Caki2 (cell line): ENCODE results near the gene DLG5. TPM values are rescaled to one million over a fixed set of nuclear protein-coding genes. Genes with fewer than 3 reads are reported as not detected.

Experiments
- DNase-seq: peaks from one replicate; pipeline ENCODE4 v3.0.0-alpha.2; 2015; ENCODE audit warnings: low read depth
- in situ Hi-C: cut with HindIII; loops from 2 replicates; pipeline ENCODE4 v1.10.0; 2016; ENCODE audit warnings: low sequenced_read_pairs, low pct_unique_long_range_greater_than_20kb, mixed read lengths
- total RNA-seq: library from RNA; depleted of rRNA; stranded (reverse); fragments of >200 nt; shearing (Covaris generic); gene quantifications from 2 replicates; pipeline ENCODE4 v1.2.3, GENCODE V29; 2014; ENCODE audit warnings: low replicate concordance

Gene DLG5
- total RNA-seq, 1 experiment from 2014 or later, result 21.2 TPM

DNA sequence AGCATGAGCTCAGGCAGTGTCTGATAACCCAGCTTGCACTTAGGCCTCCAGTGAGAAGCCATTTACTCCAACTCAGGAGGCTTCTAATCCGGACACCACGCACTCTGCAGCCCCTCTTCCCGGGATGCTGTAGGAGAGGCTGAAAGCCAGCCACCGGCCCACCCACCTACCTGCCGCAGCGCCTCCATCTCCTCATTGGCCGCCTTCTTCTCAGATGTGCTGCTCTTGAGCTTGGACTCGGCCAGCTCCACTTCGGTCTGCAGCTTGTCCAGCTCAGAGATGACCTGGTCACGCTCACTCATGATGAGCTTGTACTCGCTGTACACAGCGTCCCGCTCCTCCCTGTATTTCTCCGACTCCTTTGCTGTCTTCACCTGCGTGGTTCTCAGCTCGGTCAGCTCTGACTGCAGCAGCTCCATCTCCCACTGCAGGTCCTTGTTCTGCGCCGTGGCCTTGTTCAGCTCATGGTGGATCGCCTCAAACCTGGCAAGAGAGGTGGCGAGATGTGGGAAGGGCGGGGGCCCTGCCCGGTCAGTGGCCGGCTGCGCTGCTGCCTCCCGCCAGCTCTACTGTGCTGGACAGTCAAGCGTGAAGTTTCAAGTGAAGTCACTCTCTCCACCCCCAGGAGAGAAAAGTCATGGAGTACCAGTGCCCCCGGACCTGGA is 84.7 kb downstream of the DLG5 start:
- no peak for DNase-seq
- in situ Hi-C loops, result no loop called here

DNA sequence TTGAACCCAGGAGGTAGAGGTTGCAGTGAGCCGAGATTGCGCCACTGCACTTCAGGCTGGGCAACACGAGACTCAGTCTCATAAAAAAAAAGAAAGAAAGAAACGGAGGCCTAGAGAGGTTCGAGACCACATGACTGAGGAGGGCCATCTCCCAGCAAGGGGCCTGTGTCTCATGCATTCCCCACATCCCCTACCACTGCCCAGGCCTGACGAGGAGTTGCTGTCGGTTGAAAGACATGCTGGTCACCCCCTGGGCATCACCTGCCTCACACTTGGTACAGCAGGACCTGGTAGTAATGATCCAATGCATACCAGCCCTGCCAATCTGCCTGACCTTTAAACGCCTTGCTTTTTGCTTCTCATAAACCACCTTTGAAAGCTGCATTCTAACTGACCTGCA is 85.9 kb downstream of the DLG5 start:
- no peak for DNase-seq
- in situ Hi-C loops, result no loop called here

- in situ Hi-C loops, result no loop called here
Measured at GRCh38 chr10:77837925-77838595, 88.5 kb downstream of the DLG5 start.

GRCh38 chr10:77837248-77837924 is 89.2 kb downstream of the DLG5 start:
- no peak for DNase-seq

More at GRCh38 chr10:77837925-77838595, 88.5 kb downstream of the DLG5 start:
- DNase-seq, result no peak

GRCh38 chr10:77836299-77836820 is 90.2 kb downstream of the DLG5 start:
- in situ Hi-C loops, result no loop called here
- DNase-seq, result no peak

More at GRCh38 chr10:77837248-77837924, 89.2 kb downstream of the DLG5 start:
- in situ Hi-C loops, result no loop called here

GRCh38 chr10:77835669-77836086 is 90.9 kb downstream of the DLG5 start:
- no peak for DNase-seq
- in situ Hi-C loops, result no loop called here

- in situ Hi-C loops, result no loop called here
- no peak for DNase-seq
Measured at GRCh38 chr10:77834943-77835668, 91.4 kb downstream of the DLG5 start.

GRCh38 chr10:77834540-77834939 is 92.0 kb downstream of the DLG5 start:
- in situ Hi-C loops, result no loop called here
- DNase-seq, result no peak

GRCh38 chr10:77833792-77834191 is 92.8 kb downstream of the DLG5 start:
- DNase-seq, result no peak
- in situ Hi-C loops, result no loop called here

GRCh38 chr10:77833225-77833624 is 93.3 kb downstream of the DLG5 start:
- DNase-seq, result no peak
- in situ Hi-C loops, result no loop called here

DNA sequence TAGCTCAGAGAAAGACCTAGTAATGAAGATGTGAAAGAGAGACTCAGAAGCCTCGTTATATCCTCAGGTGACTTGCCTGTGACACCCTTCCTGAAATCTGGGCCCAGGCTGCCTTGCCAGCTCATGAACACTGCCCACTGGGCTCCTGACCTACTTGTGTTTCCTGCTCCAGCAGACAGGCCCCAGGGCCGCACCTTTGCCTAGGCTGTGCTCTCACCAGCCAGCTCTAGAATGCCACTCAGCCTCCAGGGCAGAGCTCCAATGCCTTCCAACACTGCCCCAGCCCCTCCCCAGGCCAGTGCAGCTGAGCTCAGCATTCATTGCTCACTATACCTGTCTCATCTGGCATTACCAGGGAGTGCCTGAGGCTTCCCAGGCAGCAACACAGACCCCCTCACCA is 94.3 kb downstream of the DLG5 start:
- in situ Hi-C loops, result no loop called here
- DNase-seq, result no peak

- in situ Hi-C loops, result no loop called here
- DNase-seq, result no peak
Measured at GRCh38 chr10:77829356-77829755, 97.2 kb downstream of the DLG5 start.

DNA sequence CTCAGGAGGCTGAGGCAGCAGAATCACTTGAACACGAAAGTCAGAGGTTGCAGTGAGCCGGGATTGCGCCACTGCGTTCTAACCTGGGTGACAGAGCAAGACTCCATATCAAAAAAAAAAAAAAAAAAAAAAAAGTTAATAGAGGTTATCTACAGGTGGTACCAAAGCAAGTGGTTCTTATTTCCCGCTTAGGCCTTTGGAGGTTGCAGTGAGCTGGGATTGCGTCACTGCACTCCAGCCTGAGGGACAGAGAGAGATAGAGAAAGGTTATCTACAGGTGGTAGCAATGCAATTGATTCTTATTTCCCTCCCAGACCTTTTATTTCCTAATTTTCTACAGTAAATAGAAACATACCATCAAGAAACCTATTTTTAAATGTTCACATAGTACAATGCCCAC is 98.2 kb downstream of the DLG5 start:
- DNase-seq, result no peak
- in situ Hi-C loops, result no loop called here

DNA sequence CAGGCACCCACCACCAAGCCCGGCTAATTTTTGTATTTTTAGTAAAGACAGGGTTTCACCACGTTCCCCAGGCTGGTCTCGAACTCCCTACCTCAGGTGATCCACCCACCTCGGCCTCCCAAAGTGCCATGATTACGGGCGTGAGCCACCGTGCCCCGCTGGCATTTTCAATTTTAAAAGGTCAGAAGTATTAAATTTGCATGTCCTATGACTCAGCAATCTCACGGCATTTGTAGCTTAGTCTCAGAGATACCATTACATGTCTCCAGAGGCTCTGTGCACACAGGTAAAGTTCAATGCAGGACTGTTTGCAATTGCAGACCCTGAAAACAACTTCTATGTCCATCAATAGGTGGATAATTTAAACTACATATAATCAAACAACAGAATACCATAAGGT is 99.2 kb downstream of the DLG5 start:
- DNase-seq, result no peak
- in situ Hi-C loops, result no loop called here

- DNase-seq, result no peak
- in situ Hi-C loops, result no loop called here
Measured at GRCh38 chr10:77825965-77826364, 100.6 kb downstream of the DLG5 start.

DNA sequence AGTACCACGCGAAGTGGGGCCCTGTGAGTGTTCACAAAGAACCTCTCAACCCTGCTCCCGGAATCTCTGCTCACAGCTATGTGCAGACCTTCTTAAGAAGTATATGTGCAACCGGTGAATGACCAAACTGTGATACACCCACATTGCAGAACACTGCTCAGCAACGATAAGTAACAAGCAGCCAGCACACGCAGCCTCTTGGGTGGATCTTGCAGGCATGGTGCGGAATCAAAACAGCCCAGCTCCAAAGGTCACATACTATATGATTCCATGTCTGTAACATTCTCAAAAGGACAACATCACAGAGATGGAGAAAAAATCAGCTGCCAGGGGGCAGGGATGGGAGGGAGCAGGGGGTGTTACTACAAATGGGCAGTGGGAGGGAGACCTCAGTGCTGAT is 101.6 kb downstream of the DLG5 start:
- in situ Hi-C loops, result no loop called here
- DNase-seq, result no peak

DNA sequence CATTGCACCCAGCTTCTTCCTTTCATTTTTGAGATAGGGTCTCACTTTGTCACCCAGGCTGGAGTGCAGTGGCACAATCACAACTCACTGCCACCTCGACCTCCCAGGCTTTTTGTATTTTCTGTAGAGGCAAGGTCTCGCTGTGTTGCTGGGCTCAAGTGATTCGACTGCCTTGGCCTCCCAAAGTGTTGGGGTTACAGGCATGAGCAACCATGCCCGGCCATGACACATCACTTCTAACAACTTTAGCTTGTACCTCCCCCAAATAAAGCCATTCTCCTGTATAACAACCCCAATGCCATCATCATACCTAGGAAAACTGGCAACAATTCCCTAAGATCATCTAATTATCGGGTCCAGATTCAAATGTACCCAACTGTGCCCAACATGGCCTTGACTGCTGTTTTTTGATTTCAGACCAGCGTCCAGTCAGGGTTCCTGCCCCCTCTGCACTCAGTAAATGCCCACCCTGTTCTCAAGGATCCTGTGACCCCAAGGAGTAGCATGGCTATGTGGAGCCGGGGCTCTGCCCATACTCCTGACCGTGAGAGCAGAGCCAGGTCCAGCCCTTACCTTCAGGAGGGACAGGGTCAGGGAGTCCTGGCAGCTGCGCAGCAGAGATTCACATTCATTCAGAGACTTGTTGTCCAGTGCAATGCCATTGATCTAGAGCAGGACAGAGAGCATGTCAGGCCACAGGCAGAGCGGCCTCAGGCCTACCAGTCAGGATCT is 102.6 kb downstream of the DLG5 start:
- in situ Hi-C loops, result no loop called here
- peak; percentile 57 for DNase-seq

DNA sequence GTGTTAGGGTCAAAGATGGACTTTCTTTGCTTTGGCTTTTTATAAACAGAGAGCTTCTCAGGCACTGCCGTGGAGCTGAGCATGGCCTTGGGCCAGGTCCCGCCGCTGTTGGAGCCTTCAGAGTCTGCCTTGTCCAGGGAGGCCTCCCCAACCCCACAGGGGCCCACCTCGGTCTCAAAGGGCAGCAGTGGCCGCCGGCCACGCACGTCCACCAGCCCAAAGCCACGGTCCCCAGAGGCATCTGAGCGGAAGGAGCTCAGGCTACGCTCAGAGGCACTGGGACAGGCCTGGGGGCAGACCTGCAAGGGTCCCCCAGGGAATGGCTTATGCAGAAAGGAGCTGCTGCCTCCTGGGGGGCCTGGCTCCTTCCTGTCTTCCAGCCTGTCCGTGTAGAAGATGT is 105.0 kb downstream of the DLG5 start:
- DNase-seq, result no peak
- in situ Hi-C loops, result no loop called here
